Kasumi-1 (cell line): ENCODE results near the gene SUCLG2.

Source experiments
- DNase-seq, 2 experiments: peaks; one replicate each; lab custom pipeline; 2025; lab: John Stamatoyannopoulos, UW

SUCLG2 gene

GRCh38 chr3:67609709-67610108 lies 44.7 kb downstream of the SUCLG2 start:
- no peak for DNase-seq

DNA sequence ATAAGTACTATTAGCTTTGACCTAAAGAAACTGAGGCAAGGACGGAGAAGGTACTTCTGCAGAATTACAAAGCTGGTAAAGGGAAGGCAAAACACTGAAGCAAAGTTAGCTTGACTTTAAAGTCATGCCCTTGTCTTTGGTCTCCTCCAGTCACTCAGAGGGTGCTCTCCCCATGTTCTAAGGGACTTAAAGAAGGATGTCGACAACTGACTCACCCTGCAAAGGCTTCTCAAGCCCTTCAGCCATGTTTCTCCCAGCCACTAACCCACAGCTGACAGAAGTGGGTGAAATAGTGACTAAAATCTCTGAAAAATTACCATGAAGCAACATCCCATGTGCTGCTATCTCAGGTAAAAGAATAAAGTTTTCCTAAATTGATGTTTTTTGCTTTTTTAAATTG lies 46.4 kb downstream of the SUCLG2 start:
- DNase-seq = no peak

DNA sequence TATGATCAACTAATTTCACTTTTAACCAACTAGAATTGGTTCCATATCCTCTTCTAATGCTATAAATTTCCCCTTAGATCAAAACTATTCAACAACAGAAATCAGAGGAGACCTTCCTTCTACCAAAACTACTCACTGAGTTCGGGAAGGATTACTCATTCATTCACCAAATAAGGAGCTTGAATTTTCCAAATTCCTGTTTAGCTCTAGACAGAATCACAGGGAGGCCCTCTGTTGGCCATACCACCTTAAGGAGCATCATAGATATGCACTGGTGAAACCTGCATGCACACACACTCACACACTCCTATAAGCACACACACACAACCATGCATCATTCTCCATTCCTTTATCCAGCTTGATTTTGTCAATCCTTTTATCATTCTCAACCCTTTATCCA lies 49.0 kb downstream of the SUCLG2 start:
- no peak for DNase-seq

GRCh38 chr3:67602816-67603215 lies 51.6 kb downstream of the SUCLG2 start:
- peak; percentile 8 to 25 for DNase-seq

GRCh38 chr3:67601919-67602608 lies 52.3 kb downstream of the SUCLG2 start:
- peak in 1 of 2 experiments; percentile 3 for DNase-seq

- no peak for DNase-seq
These were observed 53.0 kb downstream of the SUCLG2 start for GRCh38 chr3:67601385-67601784.

GRCh38 chr3:67599821-67600220 lies 54.6 kb downstream of the SUCLG2 start:
- DNase-seq = no peak

- no peak for DNase-seq
These were observed 55.4 kb downstream of the SUCLG2 start for GRCh38 chr3:67598814-67599556.

GRCh38 chr3:67595424-67595823 lies 59.0 kb downstream of the SUCLG2 start:
- DNase-seq = no peak

DNA sequence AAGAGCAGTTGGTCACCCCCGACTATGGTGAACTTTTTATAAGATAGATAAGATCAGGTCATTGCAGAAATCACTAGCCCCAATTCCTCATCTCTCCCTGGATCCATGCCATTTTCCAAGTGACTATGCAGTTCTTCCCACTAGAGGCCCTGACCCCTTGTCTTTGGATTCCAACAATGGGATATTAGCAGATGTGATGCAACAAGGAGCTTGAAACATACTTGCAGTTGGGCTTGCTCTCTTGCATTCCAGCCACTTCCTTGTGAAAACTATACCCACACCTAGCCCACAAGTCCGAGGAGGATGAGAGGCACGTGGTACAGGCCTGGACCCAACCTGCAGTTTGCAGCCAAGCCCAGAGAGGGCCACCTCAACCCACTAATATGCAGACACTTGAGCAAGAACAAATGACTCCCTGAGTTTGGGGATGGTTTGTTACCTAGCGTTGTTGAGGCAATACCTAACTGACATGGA lies 60.6 kb downstream of the SUCLG2 start:
- DNase-seq = no peak

DNA sequence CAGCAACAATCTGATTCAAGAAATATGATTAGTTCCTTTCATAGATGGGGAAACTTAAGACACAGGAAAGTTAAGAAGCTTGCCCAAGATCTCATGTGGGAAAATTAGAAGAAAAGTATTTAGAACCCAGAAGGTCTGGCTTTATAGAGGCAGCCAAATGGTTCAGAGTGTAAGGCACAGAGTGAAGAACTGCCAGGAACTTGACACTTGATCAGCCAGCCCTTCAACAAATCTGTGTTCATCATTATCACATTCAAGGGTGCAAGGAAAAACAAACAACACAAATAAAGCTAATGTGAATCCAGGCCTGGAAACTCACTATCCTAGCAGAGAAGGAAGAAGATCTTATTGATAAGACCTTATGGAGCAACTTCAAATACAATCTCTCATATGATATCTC lies 62.4 kb downstream of the SUCLG2 start:
- no peak for DNase-seq

- no peak for DNase-seq
These were observed 66.6 kb downstream of the SUCLG2 start for GRCh38 chr3:67587811-67588210.

- DNase-seq = no peak
These were observed 67.1 kb downstream of the SUCLG2 start for GRCh38 chr3:67587301-67587700.

- DNase-seq = peak in 1 of 2 experiments; percentile 5
These were observed 69.8 kb downstream of the SUCLG2 start for GRCh38 chr3:67584608-67585007.

DNA sequence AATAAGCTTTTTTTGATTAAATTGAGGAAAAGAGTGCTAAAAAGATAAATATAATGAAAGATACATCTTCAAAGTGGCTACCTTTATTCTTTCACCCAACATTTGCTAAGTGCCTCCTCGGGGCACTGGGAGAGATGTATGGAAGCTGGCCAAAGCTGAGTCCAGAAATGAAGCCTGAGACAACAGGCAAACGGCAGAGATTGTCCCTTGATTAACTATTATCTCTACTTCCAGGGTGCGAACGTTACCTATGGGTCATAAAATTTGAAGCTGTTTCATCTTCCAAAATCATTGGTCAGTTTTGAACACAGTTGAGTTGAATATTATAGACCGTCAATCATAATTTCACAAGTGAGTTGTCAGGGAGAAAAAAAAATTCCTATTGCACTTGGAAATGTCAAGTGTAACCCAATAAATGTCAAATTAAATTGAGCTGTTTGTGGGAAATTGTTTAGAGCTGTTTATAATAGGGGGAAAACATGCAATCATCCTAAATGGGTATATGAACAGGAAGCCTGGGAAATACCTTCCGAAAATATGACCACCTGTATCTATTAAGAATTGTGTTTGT lies 73.9 kb downstream of the SUCLG2 start:
- no peak for DNase-seq

- DNase-seq = no peak
These were observed 76.0 kb downstream of the SUCLG2 start for GRCh38 chr3:67578416-67578815.

GRCh38 chr3:67576441-67576840 lies 78.0 kb downstream of the SUCLG2 start:
- DNase-seq = no peak

DNA sequence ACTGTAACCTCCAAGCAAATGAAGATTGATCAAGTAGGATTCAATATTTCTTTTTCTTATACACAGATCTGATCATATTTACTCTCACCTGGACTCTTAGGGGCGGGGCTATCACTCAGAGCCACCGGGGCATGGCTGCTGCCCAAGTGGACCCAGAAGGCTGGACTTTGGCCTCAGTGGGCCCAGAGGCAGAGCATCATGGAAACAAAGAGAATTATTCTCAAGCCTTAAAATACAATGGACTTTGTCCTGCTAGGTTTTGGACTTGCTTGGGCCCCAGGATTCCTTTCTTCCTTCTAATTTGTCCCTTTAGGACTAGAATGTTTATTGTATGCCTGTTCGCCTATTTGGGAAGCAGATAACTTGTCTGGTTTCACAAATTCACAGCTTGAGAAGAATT lies 85.1 kb downstream of the SUCLG2 start:
- DNase-seq = no peak

DNA sequence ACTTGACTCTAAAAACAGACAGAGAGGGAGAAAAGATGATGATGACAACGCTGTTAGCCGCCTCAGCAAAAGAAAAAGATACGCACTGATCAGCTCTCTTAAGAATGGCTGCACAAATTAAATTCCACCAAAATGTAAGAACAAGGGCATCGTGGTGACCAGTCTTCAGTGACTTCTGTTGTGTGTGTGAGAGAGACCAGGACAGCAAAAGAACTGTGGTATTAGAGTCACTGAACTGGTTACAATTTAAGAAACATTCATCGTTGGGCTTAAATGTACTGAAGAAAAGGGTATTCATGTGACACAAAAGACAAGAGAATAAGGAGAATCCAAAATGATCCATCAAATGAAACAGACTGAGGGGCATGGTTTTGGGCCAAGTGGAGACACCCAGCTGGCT lies 86.5 kb downstream of the SUCLG2 start:
- DNase-seq = no peak

DNA sequence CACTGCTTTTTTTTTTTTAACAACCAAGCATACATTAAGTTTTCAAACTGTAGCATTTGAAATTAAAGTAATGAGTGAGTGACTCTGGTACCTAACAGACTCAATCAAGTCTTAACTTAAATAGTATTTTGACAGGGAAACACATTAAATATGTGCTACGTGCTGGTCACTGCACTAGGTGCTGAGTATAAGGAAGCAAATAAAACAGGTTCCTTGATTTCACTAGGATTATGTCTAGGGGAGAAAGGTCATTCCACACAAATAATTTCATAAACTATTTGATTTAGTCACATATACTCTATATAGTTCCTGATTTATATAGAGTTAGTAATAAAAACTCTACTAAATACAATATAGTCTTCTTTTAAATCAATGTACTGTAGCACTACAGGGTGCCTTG lies 89.4 kb downstream of the SUCLG2 start:
- no peak for DNase-seq

DNA sequence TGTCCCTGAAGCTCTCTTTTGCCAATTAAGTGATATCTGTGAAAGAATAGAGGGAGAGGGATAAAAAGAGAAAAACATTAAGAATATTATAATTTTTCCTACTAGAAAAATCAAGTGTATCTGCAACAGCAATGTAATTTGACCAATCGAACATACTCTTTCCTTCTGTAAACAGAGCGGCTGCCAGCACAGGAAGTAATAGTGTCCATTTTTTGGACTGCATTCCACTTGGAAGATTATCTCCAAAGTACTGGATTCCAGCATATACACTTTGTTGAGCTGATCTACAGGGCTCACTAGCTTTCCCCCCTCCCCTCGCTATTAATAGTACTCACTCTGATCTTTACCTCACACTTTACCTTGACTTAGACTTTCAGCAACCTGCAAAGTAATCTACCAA lies 90.4 kb downstream of the SUCLG2 start:
- DNase-seq = no peak

DNA sequence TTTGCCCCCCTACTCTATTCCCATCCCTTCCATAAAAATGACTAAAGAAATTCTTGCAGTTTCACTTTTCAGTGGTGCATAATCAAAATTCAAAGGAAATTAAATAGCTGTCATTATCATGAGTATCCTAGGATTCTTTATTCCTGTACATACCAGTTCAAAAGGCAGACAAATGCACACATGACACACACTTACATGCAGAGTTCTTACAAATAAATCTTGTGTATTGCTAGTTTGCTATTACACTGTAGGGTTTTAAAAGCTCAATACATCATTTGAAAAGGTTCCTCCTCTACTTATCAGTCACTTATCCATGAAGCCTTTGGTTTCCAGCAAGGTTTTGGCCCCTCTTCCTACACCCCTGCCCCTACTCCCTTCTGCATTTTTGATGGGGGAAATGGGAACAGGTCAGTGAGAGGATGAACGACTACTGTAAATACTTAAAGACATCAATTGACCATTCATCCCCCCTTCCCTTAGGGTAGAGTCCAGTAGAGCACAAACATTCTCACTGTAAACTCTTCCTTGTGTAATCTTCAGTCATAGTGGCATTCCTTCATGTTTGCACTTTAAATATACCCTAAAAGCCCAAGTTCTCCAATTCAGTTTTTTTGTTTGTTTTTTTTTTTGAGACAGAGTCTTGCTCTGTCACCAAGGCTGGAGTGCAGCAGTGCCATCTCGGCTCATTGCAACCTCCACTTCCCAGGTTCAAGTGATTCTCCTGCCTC lies 92.6 kb downstream of the SUCLG2 start:
- DNase-seq = no peak

DNA sequence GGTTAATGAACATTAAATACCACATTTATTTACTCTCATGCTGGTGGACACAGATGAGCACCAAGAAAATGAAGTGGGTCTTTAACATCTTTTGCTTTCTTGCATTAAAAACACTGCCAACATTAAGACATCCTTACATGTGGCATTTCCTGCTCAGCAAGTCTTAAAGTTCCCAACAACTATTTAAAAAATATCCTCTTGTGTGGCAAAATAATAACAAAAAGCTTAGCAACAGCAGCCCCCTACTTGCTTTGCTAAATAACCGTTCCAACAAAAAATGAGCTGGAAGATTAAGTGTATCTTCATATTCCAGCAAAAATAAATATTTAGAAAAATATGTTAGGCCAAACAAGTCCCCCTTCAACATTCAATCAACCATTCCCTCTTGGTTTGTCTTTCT lies 93.1 kb downstream of the SUCLG2 start:
- no peak for DNase-seq
